SJSA1 (cell line): ENCODE data around the gene ADORA2B. TPM values are rescaled to one million over a fixed set of nuclear protein-coding genes. Genes with fewer than 3 reads are reported as not detected.
A peak's percentile ranks its signal among the peaks of the same experiment; 100 is the strongest.

ENCODE experiments used
- DNase-seq, 2 experiments: peaks; one replicate each; pipeline ENCODE4 v3.0.0-alpha.2; 2015 to 2020; ENCODE audit warnings: low spot score in 2 of 2, low read depth in 1 of 2
- H3K27ac ChIP-seq: fragments of 250-450 bp; sonication (Bioruptor Pico); 2 replicates; pipeline ENCODE4 v1.5.1; 2020; ENCODE audit warnings: mild to moderate bottlenecking, moderate library complexity
- H3K27me3 ChIP-seq: fragments of 250-450 bp; sonication (Bioruptor Pico); replicated peaks from 2 replicates; pipeline ENCODE4 v1.5.1; 2020; ENCODE audit warnings: mild to moderate bottlenecking, moderate library complexity
- H3K36me3 ChIP-seq: fragments of 250-450 bp; sonication (Bioruptor Pico); 2 replicates; pipeline ENCODE4 v1.5.1; 2020; ENCODE audit warnings: mild to moderate bottlenecking
- H3K4me1 ChIP-seq: fragments of 250-450 bp; sonication (Bioruptor Pico); replicated peaks from 2 replicates; pipeline ENCODE4 v1.6.1; 2021; ENCODE audit warnings: mild to moderate bottlenecking
- H3K4me3 ChIP-seq: fragments of 250-450 bp; sonication (Bioruptor Pico); 2 replicates; pipeline ENCODE4 v1.5.1; 2020; ENCODE audit warnings: mild to moderate bottlenecking
- H3K9me3 ChIP-seq: fragments of 250-450 bp; sonication (Bioruptor Pico); replicated peaks from 2 replicates; pipeline ENCODE4 v1.5.1; 2020; ENCODE audit warnings: mild to moderate bottlenecking
- total RNA-seq: library from RNA; depleted of rRNA; stranded (reverse); fragments of >200 nt; shearing (Covaris generic); gene quantifications from 2 replicates; pipeline ENCODE4 v1.2.3, GENCODE V29; 2014

The ADORA2B gene
- total RNA-seq, 1 experiment from 2014 or later = 19.5 TPM

GRCh38 chr17:15999141-15999973, 54.4 kb downstream of the ADORA2B start, which contains the start of the genes TTC19 and ZSWIM7:
TSS of gene TTC19 (plus strand) at chr17:15999824. CDS start at chr17:15999849, 25 bp downstream.
TSS of gene ZSWIM7 (minus strand) at chr17:15999704. CDS start at chr17:15999594, 110 bp downstream.
- peaks cover 21% of the 10 kb centered on the region for H3K4me1 ChIP-seq
- peaks cover 37% of the 10 kb centered on the region for H3K36me3 ChIP-seq
- no peaks in the 10 kb centered on the region; the same call in 1 of the 2 replicates for H3K9me3 ChIP-seq
- peak within 1 kb of the TSS; percentile 65 for H3K4me3 ChIP-seq
- H3K27ac ChIP-seq = peak within 1 kb of the TSS; percentile 75
- no peaks in the 10 kb centered on the region for H3K27me3 ChIP-seq
- DNase-seq = peak; percentile 94 to 96

GRCh38 chr17:15999974-16000827, 55.3 kb downstream of the ADORA2B start:
- peak overlapping the region; percentile 65 for H3K4me3 ChIP-seq
- no peaks in the 10 kb centered on the region for H3K27me3 ChIP-seq
- H3K36me3 ChIP-seq = peaks cover 46% of the 10 kb centered on the region
- peak overlapping the region; percentile 75; the same call in 1 of the 2 replicates for H3K27ac ChIP-seq
- DNase-seq = peak in 1 of 2 experiments; percentile 36
- peaks cover 21% of the 10 kb centered on the region for H3K4me1 ChIP-seq
- H3K9me3 ChIP-seq = no peaks in the 10 kb centered on the region; the same call in 1 of the 2 replicates

- no peak overlapping the region for H3K27ac ChIP-seq
- DNase-seq = no peak
- no peak overlapping the region for H3K4me3 ChIP-seq
- H3K9me3 ChIP-seq = no peaks in the 10 kb centered on the region; the same call in 1 of the 2 replicates
- H3K4me1 ChIP-seq = peaks cover 21% of the 10 kb centered on the region
- H3K27me3 ChIP-seq = no peaks in the 10 kb centered on the region
- peaks cover 55% of the 10 kb centered on the region for H3K36me3 ChIP-seq
These were observed 56.4 kb downstream of the ADORA2B start for GRCh38 chr17:16001226-16001897.

GRCh38 chr17:16002708-16003260, 57.9 kb downstream of the ADORA2B start:
- Histone ChIP-seq H3K36me3 (peaks cover 69% of the 10 kb centered on the region), H3K27ac (no peak overlapping the region), H3K27me3 (no peaks in the 10 kb centered on the region), H3K9me3 (no peaks in the 10 kb centered on the region; the same call in 1 of the 2 replicates), H3K4me3 (no peak overlapping the region), H3K4me1 (peaks cover 21% of the 10 kb centered on the region)
- DNase-seq = no peak

- H3K4me1 ChIP-seq = peaks cover 16% of the 10 kb centered on the region
- no peaks in the 10 kb centered on the region; the same call in 1 of the 2 replicates for H3K9me3 ChIP-seq
- no peak for DNase-seq
- no peaks in the 10 kb centered on the region for H3K27me3 ChIP-seq
- H3K27ac ChIP-seq = no peak overlapping the region
- peaks cover 80% of the 10 kb centered on the region for H3K36me3 ChIP-seq
- H3K4me3 ChIP-seq = no peak overlapping the region
These were observed 58.9 kb downstream of the ADORA2B start for GRCh38 chr17:16003841-16004240.

GRCh38 chr17:16005636-16006035, 60.7 kb downstream of the ADORA2B start:
- peaks cover 91% of the 10 kb centered on the region for H3K36me3 ChIP-seq

GRCh38 chr17:16007439-16007838, 62.5 kb downstream of the ADORA2B start:
- Histone ChIP-seq H3K27me3 (no peaks in the 10 kb centered on the region), H3K4me3 (no peak overlapping the region), H3K27ac (no peak overlapping the region), H3K36me3 (peaks cover 85% of the 10 kb centered on the region), H3K4me1 (no peaks in the 10 kb centered on the region), H3K9me3 (no peaks in the 10 kb centered on the region)
- no peak for DNase-seq

More at GRCh38 chr17:16005636-16006035, 60.7 kb downstream of the ADORA2B start:
- Histone ChIP-seq H3K27ac (no peak overlapping the region), H3K4me3 (no peak overlapping the region), H3K27me3 (no peaks in the 10 kb centered on the region), H3K9me3 (no peaks in the 10 kb centered on the region; the same call in 1 of the 2 replicates), H3K4me1 (peaks cover 13% of the 10 kb centered on the region)
- DNase-seq = no peak

- H3K4me1 ChIP-seq = peaks cover 8% of the 10 kb centered on the region; the same call in 1 of the 2 replicates
- H3K9me3 ChIP-seq = no peaks in the 10 kb centered on the region
- H3K27ac ChIP-seq = no peak overlapping the region
- H3K27me3 ChIP-seq = no peaks in the 10 kb centered on the region
- peak in 1 of 2 experiments; percentile 63 for DNase-seq
- H3K36me3 ChIP-seq = peaks cover 66% of the 10 kb centered on the region
- H3K4me3 ChIP-seq = no peak overlapping the region
These were observed 69.0 kb downstream of the ADORA2B start for GRCh38 chr17:16013943-16014407.

GRCh38 chr17:16019347-16019746, 74.4 kb downstream of the ADORA2B start:
- Histone ChIP-seq H3K27me3 (no peaks in the 10 kb centered on the region), H3K4me3 (no peak overlapping the region), H3K36me3 (peaks cover 78% of the 10 kb centered on the region), H3K4me1 (peaks cover 3% of the 10 kb centered on the region; the same call in 1 of the 2 replicates), H3K9me3 (no peaks in the 10 kb centered on the region), H3K27ac (no peak overlapping the region)
- no peak for DNase-seq

GRCh38 chr17:16023881-16024280, 79.0 kb downstream of the ADORA2B start:
- Histone ChIP-seq H3K27ac (no peak overlapping the region), H3K27me3 (no peaks in the 10 kb centered on the region), H3K4me1 (peaks cover 15% of the 10 kb centered on the region), H3K36me3 (peaks cover 87% of the 10 kb centered on the region), H3K9me3 (no peaks in the 10 kb centered on the region), H3K4me3 (no peak overlapping the region)
- no peak for DNase-seq

- Histone ChIP-seq H3K4me1 (peaks cover 22% of the 10 kb centered on the region), H3K4me3 (no peak overlapping the region), H3K27me3 (no peaks in the 10 kb centered on the region), H3K27ac (no peak overlapping the region), H3K36me3 (peaks cover 88% of the 10 kb centered on the region), H3K9me3 (no peaks in the 10 kb centered on the region)
- DNase-seq = no peak
These were observed 80.3 kb downstream of the ADORA2B start for GRCh38 chr17:16025202-16025601.
